Smooth muscle cell (in vitro differentiated cells): ENCODE data around the gene SPTA1. TPM values are rescaled to one million over a fixed set of nuclear protein-coding genes. Genes with fewer than 3 reads are reported as not detected.

Experiments
- DNase-seq: peaks from one replicate; lab custom pipeline; 2025; ENCODE audit not compliant: unreplicated experiment; lab: John Stamatoyannopoulos, UW
- H2AFZ ChIP-seq: fragments of 200-600 bp; sonication (generic); 2 replicates; pipeline ENCODE4 v1.6.0; 2016; ENCODE audit warnings: antibody characterized with exemption, low read depth, mild to moderate bottlenecking
- H3F3A ChIP-seq: fragments of 200-600 bp; sonication (generic); 2 replicates; pipeline ENCODE4 v1.6.0; 2017; ENCODE audit warnings: antibody characterized with exemption, low read depth
- H3K27ac ChIP-seq: fragments of 200-600 bp; sonication (generic); 2 replicates; pipeline ENCODE4 v1.5.1; 2016; ENCODE audit warnings: low read depth, mild to moderate bottlenecking
- H3K27me3 ChIP-seq: fragments of 200-600 bp; sonication (generic); 2 replicates; pipeline ENCODE4 v1.6.1; 2016; ENCODE audit warnings: low read depth, mild to moderate bottlenecking
- H3K36me3 ChIP-seq: fragments of 200-600 bp; sonication (generic); 2 replicates; pipeline ENCODE4 v1.5.1; 2016; ENCODE audit warnings: low read depth
- H3K4me1 ChIP-seq: fragments of 200-600 bp; sonication (generic); 2 replicates; pipeline ENCODE4 v1.5.1; 2016; ENCODE audit warnings: low read depth
- H3K4me2 ChIP-seq: fragments of 200-600 bp; sonication (generic); 2 replicates; pipeline ENCODE4 v1.6.0; 2016; ENCODE audit warnings: mild to moderate bottlenecking
- H3K4me3 ChIP-seq: fragments of 200-600 bp; sonication (generic); 2 replicates; pipeline ENCODE4 v1.5.1; 2016; ENCODE audit warnings: mild to moderate bottlenecking
- H3K79me2 ChIP-seq: fragments of 200-600 bp; sonication (generic); 2 replicates; pipeline ENCODE4 v1.6.0; 2016; ENCODE audit warnings: low read depth, mild to moderate bottlenecking
- H3K9ac ChIP-seq: fragments of 200-600 bp; sonication (generic); 2 replicates; pipeline ENCODE4 v1.6.0; 2016; ENCODE audit warnings: low read depth
- H3K9me3 ChIP-seq: fragments of 200-600 bp; sonication (generic); replicated peaks from 2 replicates; pipeline ENCODE4 v1.5.1; 2016; ENCODE audit warnings: low read depth
- H4K20me1 ChIP-seq: fragments of 200-600 bp; sonication (generic); 2 replicates; pipeline ENCODE4 v1.6.0; 2016; ENCODE audit warnings: low read depth
- CTCF ChIP-seq: fragments of 200-600 bp; sonication (generic); IDR thresholded peaks from 2 replicates; pipeline ENCODE4 v1.5.1; 2017; ENCODE audit warnings: borderline replicate concordance, mild to moderate bottlenecking, antibody characterized with exemption; ENCODE audit not compliant: insufficient read depth, poor library complexity, severe bottlenecking
- WGBS: methylation state at CpG from one replicate; pipeline ENCODE4 v1.1.7; 2016; ENCODE audit warnings: low lambda C conversion rate; 5-methylcytosine and 5-hydroxymethylcytosine counted together
- polyA plus RNA-seq: library from polyadenylated mRNA; unstranded; fragments of >200 nt; fragmentation: Nextera tagmentation; extraction: Ambion mirVana; gene quantifications from 2 replicates; pipeline ENCODE4 v1.2.1, GENCODE V29; 2016
- total RNA-seq: library from RNA; depleted of rRNA; stranded (reverse); fragments of >200 nt; gene quantifications from 2 replicates; pipeline ENCODE4 v1.2.3, GENCODE V29; 2014

Gene SPTA1
- total and polyA plus RNA-seq, 2 experiments from 2014 or later = 0.55 TPM; not detected in 1

DNA sequence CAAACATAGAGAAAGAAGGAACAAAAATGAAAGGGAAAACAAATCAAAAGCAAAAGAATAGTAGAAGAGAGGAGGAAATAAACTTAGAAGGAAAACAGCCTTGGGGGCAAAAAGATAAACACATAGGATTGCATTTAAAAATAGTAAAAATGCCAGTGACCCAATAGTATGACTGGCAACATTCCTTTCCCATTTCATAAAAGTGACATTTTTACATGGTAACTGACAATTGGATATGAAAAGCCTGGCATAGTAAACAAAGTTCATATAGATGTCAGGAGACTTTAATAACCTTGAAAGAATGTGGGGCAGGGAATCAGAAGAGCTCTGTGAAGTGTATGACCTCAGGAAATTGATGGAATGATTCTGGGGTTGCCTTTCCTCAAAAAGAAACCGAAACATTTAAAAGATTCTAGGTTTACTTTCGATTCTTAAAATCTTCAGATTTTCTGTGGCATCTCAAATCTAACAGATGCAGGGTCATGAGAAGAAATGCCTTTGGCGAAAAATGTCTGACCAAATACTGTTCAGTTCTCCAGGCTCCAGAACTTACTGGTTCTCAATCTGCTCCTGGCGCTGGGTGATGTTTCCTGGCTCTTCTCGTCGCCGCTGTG lies 33.7 kb downstream of the SPTA1 start:
- Histone ChIP-seq H3K4me1 (no peaks in the 10 kb centered on the region), H2AFZ (no peak overlapping the region), H3K79me2 (no peaks in the 10 kb centered on the region), H3K4me3 (no peak overlapping the region), H3K9ac (no peak overlapping the region), H3K36me3 (no peaks in the 10 kb centered on the region), H3F3A (no peaks in the 10 kb centered on the region), H3K4me2 (no peak overlapping the region), H3K27ac (no peak overlapping the region), H3K27me3 (no peaks in the 10 kb centered on the region), H3K9me3 (no peaks in the 10 kb centered on the region), H4K20me1 (no peaks in the 10 kb centered on the region)
- TF ChIP-seq CTCF = no peak
- DNase-seq = no peak
- WGBS = 91% methylated on average over 7 of the region's 7 CpGs

DNA sequence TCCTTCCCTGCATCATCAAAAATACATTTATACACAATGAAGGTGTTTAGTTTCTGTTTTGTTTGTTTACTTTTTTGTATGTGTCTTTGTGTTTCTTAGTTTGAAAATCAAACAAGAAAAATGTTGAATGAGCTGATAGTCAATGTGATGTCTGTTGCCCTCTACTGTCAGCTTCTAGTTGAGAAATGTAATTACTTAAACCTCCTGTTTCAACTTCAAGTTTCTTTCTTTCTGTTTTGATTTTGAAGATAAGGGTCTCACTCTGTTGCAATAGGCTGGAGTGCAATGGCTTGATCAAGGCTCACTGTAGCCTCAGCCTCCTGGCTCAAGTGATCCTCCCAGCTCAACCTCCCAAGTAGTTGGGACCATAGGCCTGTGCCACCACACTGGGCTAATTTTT lies 37.5 kb downstream of the SPTA1 start:
- Histone ChIP-seq H3K9ac (no peak overlapping the region), H3K79me2 (no peaks in the 10 kb centered on the region), H3K4me1 (no peaks in the 10 kb centered on the region), H3K4me2 (no peak overlapping the region), H2AFZ (no peak overlapping the region), H3K27me3 (no peaks in the 10 kb centered on the region), H3K36me3 (no peaks in the 10 kb centered on the region), H3K4me3 (no peak overlapping the region), H3K9me3 (no peaks in the 10 kb centered on the region), H3F3A (no peaks in the 10 kb centered on the region), H3K27ac (no peak overlapping the region), H4K20me1 (no peaks in the 10 kb centered on the region)
- no peak for DNase-seq
- TF ChIP-seq CTCF = no peak

- 100% methylated on average over 1 of the region's 1 CpG for WGBS
- Histone ChIP-seq H3K4me2 (no peak overlapping the region), H3K4me1 (no peaks in the 10 kb centered on the region), H3K27me3 (no peaks in the 10 kb centered on the region), H3K79me2 (no peaks in the 10 kb centered on the region), H2AFZ (no peak overlapping the region), H3K4me3 (no peak overlapping the region), H4K20me1 (no peaks in the 10 kb centered on the region), H3K27ac (no peak overlapping the region), H3K9me3 (no peaks in the 10 kb centered on the region), H3F3A (no peaks in the 10 kb centered on the region), H3K36me3 (no peaks in the 10 kb centered on the region), H3K9ac (no peak overlapping the region)
- no peak for DNase-seq
- no peak for TF ChIP-seq CTCF
Measured at GRCh38 chr1:158646465-158646864, 40.0 kb downstream of the SPTA1 start.

DNA sequence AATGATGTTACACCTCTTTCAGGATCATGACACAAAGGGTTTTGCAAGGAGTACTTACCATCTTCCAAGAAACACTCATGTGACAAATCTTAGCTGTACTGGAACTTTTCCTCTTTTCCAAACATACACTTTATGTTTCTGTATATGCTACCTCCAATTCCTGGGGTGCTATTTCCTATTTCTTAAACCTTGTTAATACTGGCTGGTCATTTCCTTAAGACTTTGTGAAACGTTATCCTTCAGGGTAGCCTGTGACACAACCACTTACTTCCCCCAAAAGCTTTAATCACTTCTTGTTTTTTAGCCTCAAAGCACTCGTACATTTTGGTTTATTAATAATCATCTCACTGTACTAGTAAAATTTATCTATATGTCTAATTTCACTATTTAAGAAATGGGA lies 42.1 kb downstream of the SPTA1 start:
- Histone ChIP-seq H3K4me3 (no peak overlapping the region), H2AFZ (no peak overlapping the region), H3K4me1 (no peaks in the 10 kb centered on the region), H3K27ac (no peak overlapping the region), H3K9ac (no peak overlapping the region), H3K27me3 (no peaks in the 10 kb centered on the region), H3F3A (no peaks in the 10 kb centered on the region), H3K36me3 (no peaks in the 10 kb centered on the region), H4K20me1 (no peaks in the 10 kb centered on the region), H3K4me2 (no peak overlapping the region), H3K9me3 (no peaks in the 10 kb centered on the region), H3K79me2 (no peaks in the 10 kb centered on the region)
- DNase-seq = no peak
- 76% methylated on average over 2 of the region's 2 CpGs for WGBS
- TF ChIP-seq CTCF = no peak
